ENCODE data around the gene BBS2. TPM values are rescaled to one million over a fixed set of nuclear protein-coding genes. Genes with fewer than 3 reads are reported as not detected.
"Not testable (repeated sequence)": the region's sequence is repeated elsewhere in the genome, so short reads cannot be mapped to it uniquely, and the experiment has no call there.

Gene BBS2
- total and polyA plus RNA-seq, 4 donors: 32.3 to 125 (median 40.7) TPM

DNA sequence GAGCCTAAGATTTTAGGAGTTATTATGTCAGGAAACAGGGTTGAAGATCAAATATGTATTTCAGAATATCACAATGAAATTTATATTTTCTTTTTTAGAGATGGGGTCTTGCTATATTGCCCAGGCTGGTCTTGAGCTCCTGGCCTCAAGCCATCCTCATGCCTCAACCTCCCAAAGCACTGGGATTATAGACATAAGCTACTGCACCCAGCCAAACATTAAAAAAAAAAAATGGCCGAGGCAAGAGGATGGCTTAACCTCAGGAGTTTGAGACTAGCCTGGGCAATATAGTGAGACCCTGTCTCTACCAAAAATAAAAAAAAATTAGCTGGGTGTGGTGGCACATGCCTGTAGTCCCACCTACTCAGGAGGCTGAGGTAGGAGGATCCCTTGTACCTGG, 31.0 kb downstream of the BBS2 start:
- DNase-seq; H3K36me3 ChIP-seq (ENCODE audit: control insufficient read depth in 1 of 2, insufficient read depth in 2 of 2, low read length in 1 of 2); H3K4me1 ChIP-seq (ENCODE audit: control insufficient read depth in 1 of 2, insufficient read depth in 2 of 2, low read length in 2 of 2); H3K9me3 ChIP-seq (ENCODE audit: control insufficient read depth, low read length); intact Hi-C loops (cut with DNase I); ATAC-seq (ENCODE audit: low FRiP score); H3K27me3 ChIP-seq (ENCODE audit: control insufficient read depth in 1 of 2, insufficient read depth in 2 of 2, low read length in 1 of 2); H3K27ac ChIP-seq (ENCODE audit: low read depth in 1 of 2, low read length in 2 of 2); H3K4me3 ChIP-seq (ENCODE audit: low read length in 2 of 2): not testable (repeated sequence)
- WGBS, 2 donors: 94 to 100% methylated on average over 1 of the region's 1 CpG

DNA sequence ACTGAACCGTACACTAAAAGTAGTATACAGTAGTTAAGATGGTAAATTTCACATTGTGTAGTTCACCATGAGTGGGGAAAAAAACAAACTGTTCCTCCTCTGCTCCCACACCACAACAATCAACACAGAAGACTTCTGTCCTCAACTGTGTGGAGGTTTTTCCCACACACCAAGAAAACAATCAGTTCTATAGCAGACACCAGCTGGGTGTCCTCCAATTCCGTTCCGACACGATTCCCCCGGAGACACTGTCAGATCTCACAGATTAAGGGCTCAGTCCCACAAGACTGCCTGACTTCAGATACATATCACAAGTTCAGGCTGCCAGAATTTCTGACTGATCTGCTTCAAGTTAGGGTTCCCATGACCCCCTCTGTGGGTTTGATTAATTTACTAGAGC, 31.8 kb downstream of the BBS2 start:
- 61 to 69% methylated on average over 5 of the region's 5 CpGs for WGBS, 2 donors
- Histone ChIP-seq H3K9me3 (ENCODE audit: control insufficient read depth, low read length) (no peaks in the 10 kb centered on the region), H3K4me1 (ENCODE audit: control insufficient read depth in 1 of 2, insufficient read depth in 2 of 2, low read length in 2 of 2) (no peaks in the 10 kb centered on the region), H3K36me3 (ENCODE audit: control insufficient read depth in 1 of 2, insufficient read depth in 2 of 2, low read length in 1 of 2) (peaks cover 3 to 4% of the 10 kb centered on the region in 2 donors), H3K27me3 (ENCODE audit: control insufficient read depth in 1 of 2, insufficient read depth in 2 of 2, low read length in 1 of 2) (no peaks in the 10 kb centered on the region), H3K4me3 (ENCODE audit: low read length in 2 of 2) (no peak overlapping the region), H3K27ac (ENCODE audit: low read depth in 1 of 2, low read length in 2 of 2) (no peak overlapping the region)
- no peak for DNase-seq
- no peak for ATAC-seq (ENCODE audit: low FRiP score)
- intact Hi-C loops (cut with DNase I): no loop called here

- intact Hi-C loops (cut with DNase I): no loop called here
- Histone ChIP-seq H3K4me1 (ENCODE audit: control insufficient read depth in 1 of 2, insufficient read depth in 2 of 2, low read length in 2 of 2) (no peaks in the 10 kb centered on the region), H3K9me3 (ENCODE audit: control insufficient read depth, low read length) (no peaks in the 10 kb centered on the region), H3K36me3 (ENCODE audit: control insufficient read depth in 1 of 2, insufficient read depth in 2 of 2, low read length in 1 of 2) (peaks cover 3 to 4% of the 10 kb centered on the region in 2 donors), H3K27me3 (ENCODE audit: control insufficient read depth in 1 of 2, insufficient read depth in 2 of 2, low read length in 1 of 2) (no peaks in the 10 kb centered on the region), H3K4me3 (ENCODE audit: low read length in 2 of 2) (no peak overlapping the region), H3K27ac (ENCODE audit: low read depth in 1 of 2, low read length in 2 of 2) (no peak overlapping the region)
- no peak for DNase-seq
- ATAC-seq (ENCODE audit: low FRiP score): no peak
Observed at GRCh38 chr16:56483394-56483793, 36.4 kb downstream of the BBS2 start.

- ATAC-seq (ENCODE audit: low FRiP score): no peak
- DNase-seq: no peak
- Histone ChIP-seq H3K4me1 (ENCODE audit: control insufficient read depth in 1 of 2, insufficient read depth in 2 of 2, low read length in 2 of 2) (no peaks in the 10 kb centered on the region), H3K36me3 (ENCODE audit: control insufficient read depth in 1 of 2, insufficient read depth in 2 of 2, low read length in 1 of 2) (peaks cover 3 to 7% of the 10 kb centered on the region in 2 donors), H3K9me3 (ENCODE audit: control insufficient read depth, low read length) (no peaks in the 10 kb centered on the region), H3K27ac (ENCODE audit: low read depth in 1 of 2, low read length in 2 of 2) (no peak overlapping the region), H3K27me3 (ENCODE audit: control insufficient read depth in 1 of 2, insufficient read depth in 2 of 2, low read length in 1 of 2) (no peaks in the 10 kb centered on the region), H3K4me3 (ENCODE audit: low read length in 2 of 2) (no peak overlapping the region)
- intact Hi-C loops (cut with DNase I): no loop called here
- 75 to 80% methylated on average over 5 of the region's 5 CpGs for WGBS, 2 donors
Observed at GRCh38 chr16:56482683-56483236, 37.1 kb downstream of the BBS2 start.

GRCh38 chr16:56481468-56482122, 38.2 kb downstream of the BBS2 start:
- Histone ChIP-seq H3K4me3 (ENCODE audit: low read length in 2 of 2) (no peak overlapping the region), H3K4me1 (ENCODE audit: control insufficient read depth in 1 of 2, insufficient read depth in 2 of 2, low read length in 2 of 2) (no peaks in the 10 kb centered on the region), H3K36me3 (ENCODE audit: control insufficient read depth in 1 of 2, insufficient read depth in 2 of 2, low read length in 1 of 2) (peaks cover 6 to 9% of the 10 kb centered on the region in 2 donors), H3K27ac (ENCODE audit: low read depth in 1 of 2, low read length in 2 of 2) (no peak overlapping the region), H3K9me3 (ENCODE audit: control insufficient read depth, low read length) (no peaks in the 10 kb centered on the region), H3K27me3 (ENCODE audit: control insufficient read depth in 1 of 2, insufficient read depth in 2 of 2, low read length in 1 of 2) (no peaks in the 10 kb centered on the region)
- intact Hi-C loops (cut with DNase I): no loop called here
- ATAC-seq (ENCODE audit: low FRiP score): no peak
- 67 to 83% methylated on average over 2 of the region's 2 CpGs for WGBS, 2 donors
- DNase-seq: no peak

DNA sequence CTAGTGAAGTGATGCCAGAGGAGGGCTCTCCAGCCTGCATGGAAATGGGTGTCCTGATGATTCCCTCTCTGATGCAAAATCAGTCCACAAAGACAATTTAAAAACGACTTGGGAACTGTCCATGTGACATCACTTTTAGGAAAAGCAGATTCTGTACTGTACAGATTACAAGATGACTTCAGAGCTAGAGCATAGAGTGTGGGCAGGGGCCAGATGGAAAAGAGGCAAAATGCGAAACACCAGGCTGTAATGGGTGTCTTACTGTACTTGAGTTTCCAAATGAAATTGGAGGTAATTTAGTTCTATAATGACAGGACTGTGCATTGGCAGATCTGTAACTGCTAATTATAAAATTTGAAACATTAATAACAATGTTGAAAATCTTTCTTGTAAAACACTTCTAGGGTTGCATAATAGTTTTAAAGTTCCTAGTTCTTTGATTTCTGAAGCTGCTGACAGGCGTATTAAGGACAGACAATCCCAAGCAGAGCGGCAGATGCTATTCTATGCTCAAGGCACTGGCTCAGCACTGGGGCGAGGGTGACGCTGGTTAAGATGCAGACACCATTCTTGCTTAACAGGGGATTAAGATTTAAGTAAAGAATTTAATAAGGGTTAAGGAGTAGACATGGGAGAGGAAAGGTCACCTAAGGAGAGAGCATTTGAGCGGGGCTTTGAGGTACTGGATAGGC, 38.9 kb downstream of the BBS2 start:
- intact Hi-C loops (cut with DNase I): no loop called here
- H3K27me3 ChIP-seq (ENCODE audit: control insufficient read depth in 1 of 2, insufficient read depth in 2 of 2, low read length in 1 of 2): no peaks in the 10 kb centered on the region
- H3K27ac ChIP-seq (ENCODE audit: low read depth in 1 of 2, low read length in 2 of 2): no peak overlapping the region
- ATAC-seq (ENCODE audit: low FRiP score): no peak
- DNase-seq: no peak
- H3K4me1 ChIP-seq (ENCODE audit: control insufficient read depth in 1 of 2, insufficient read depth in 2 of 2, low read length in 2 of 2): no peaks in the 10 kb centered on the region
- 83 to 85% methylated on average over 7 of the region's 7 CpGs for WGBS, 2 donors
- H3K4me3 ChIP-seq (ENCODE audit: low read length in 2 of 2): no peak overlapping the region
- H3K36me3 ChIP-seq (ENCODE audit: control insufficient read depth in 1 of 2, insufficient read depth in 2 of 2, low read length in 1 of 2): peaks cover 6 to 9% of the 10 kb centered on the region in 2 donors
- no peaks in the 10 kb centered on the region for H3K9me3 ChIP-seq (ENCODE audit: control insufficient read depth, low read length)

DNA sequence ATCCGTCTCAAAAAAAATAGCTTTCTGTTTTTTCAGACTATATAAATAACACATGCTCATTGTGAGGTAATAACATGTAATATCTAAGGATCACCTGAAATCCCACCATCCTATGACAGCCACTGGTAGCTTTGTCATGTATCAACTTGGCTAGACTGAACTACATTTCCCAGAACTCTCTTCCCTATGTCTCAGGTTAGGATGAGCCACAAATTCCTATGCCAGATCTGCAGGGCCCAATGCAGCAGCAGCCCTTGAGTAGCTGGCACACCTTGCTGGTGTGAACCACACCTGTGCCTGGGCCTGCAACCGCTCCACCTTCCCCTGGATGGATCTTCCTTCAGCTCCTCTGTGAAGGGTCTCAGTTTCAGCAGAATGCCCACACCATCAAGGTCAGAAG, 40.4 kb downstream of the BBS2 start:
- no peak overlapping the region for H3K27ac ChIP-seq (ENCODE audit: low read depth in 1 of 2, low read length in 2 of 2)
- intact Hi-C loops (cut with DNase I): no loop called here
- no peak for ATAC-seq (ENCODE audit: low FRiP score)
- no peak overlapping the region for H3K4me3 ChIP-seq (ENCODE audit: low read length in 2 of 2)
- no peaks in the 10 kb centered on the region for H3K9me3 ChIP-seq (ENCODE audit: control insufficient read depth, low read length)
- DNase-seq: no peak
- H3K4me1 ChIP-seq (ENCODE audit: control insufficient read depth in 1 of 2, insufficient read depth in 2 of 2, low read length in 2 of 2): no peaks in the 10 kb centered on the region
- no peaks in the 10 kb centered on the region for H3K27me3 ChIP-seq (ENCODE audit: control insufficient read depth in 1 of 2, insufficient read depth in 2 of 2, low read length in 1 of 2)
- peaks cover 6 to 8% of the 10 kb centered on the region in 2 donors for H3K36me3 ChIP-seq (ENCODE audit: control insufficient read depth in 1 of 2, insufficient read depth in 2 of 2, low read length in 1 of 2)
- 65 to 69% methylated on average over 2 of the region's 2 CpGs for WGBS, 2 donors

DNA sequence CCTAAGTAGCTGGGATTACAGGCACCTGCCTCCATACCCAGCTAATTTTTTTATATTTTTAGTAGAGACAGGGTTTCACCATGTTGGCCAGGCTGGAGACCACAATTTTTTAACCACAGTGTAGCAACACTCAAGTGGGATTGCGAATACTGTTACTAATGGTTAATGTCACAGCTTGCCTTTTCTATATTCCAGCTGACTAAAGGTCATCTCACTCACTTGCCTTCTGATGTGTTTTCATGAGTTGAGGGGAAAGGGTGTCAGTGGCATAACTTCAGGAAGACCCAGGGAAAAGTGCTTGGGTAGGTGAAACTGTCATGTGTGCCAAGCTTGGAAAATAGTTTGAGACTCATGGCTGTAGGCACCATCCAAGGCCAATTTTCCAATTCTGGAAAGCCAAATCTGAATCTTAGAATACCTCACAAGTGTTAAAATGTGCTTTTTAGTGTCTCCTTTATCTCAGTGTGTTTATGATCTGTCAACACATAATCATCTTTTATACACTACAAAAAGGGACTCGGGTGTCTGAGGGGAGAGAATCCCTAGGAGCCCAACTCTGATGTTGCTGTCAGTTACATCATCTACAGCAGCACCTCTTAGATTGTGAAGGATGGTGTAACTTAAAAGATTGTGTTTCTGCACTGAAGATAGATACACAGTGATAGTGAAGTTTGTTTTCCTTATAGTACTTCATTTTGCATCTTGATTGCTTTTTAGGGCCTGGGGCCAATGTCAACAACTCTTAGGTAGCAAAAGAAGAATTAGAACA, 41.4 kb downstream of the BBS2 start:
- Histone ChIP-seq H3K27ac (ENCODE audit: low read depth in 1 of 2, low read length in 2 of 2) (no peak overlapping the region), H3K9me3 (ENCODE audit: control insufficient read depth, low read length) (no peaks in the 10 kb centered on the region), H3K4me1 (ENCODE audit: control insufficient read depth in 1 of 2, insufficient read depth in 2 of 2, low read length in 2 of 2) (no peaks in the 10 kb centered on the region), H3K36me3 (ENCODE audit: control insufficient read depth in 1 of 2, insufficient read depth in 2 of 2, low read length in 1 of 2) (peaks cover 6 to 8% of the 10 kb centered on the region in 2 donors), H3K4me3 (ENCODE audit: low read length in 2 of 2) (no peak overlapping the region), H3K27me3 (ENCODE audit: control insufficient read depth in 1 of 2, insufficient read depth in 2 of 2, low read length in 1 of 2) (no peaks in the 10 kb centered on the region)
- WGBS, 2 donors: 85% methylated on average over 2 of the region's 2 CpGs
- no peak for ATAC-seq (ENCODE audit: low FRiP score)
- no peak for DNase-seq
- intact Hi-C loops (cut with DNase I): no loop called here
